ENCODE measurements around the gene ZNF3. TPM values are rescaled to one million over a fixed set of nuclear protein-coding genes. Genes with fewer than 3 reads are reported as not detected.
A peak's percentile ranks its signal among the peaks of the same experiment; 100 is the strongest.

Gene ZNF3
- total RNA-seq, 1 experiment from 2014 or later, result 32.9 TPM

GRCh38 chr7:100095704-100096103 lies 14.2 kb upstream of the ZNF3 start:
- CTCF ChIA-PET, result no interaction called here
- TF ChIP-seq TCF7L2 (IDR thresholded peaks at IDR 0.05; ENCODE audit: low read depth, low read length), result no peak
- no peak for TF ChIP-seq SIN3A (IDR thresholded peaks at IDR 0.05; ENCODE audit: borderline replicate concordance, insufficient read depth, low read depth, low read length)
- TF ChIP-seq POLR2AphosphoS5 (IDR thresholded peaks at IDR 0.05; ENCODE audit: low read depth, low read length), result no peak
- TF ChIP-seq CTCF (IDR thresholded peaks at IDR 0.05), result no peak
- TF ChIP-seq REST (IDR thresholded peaks at IDR 0.05; ENCODE audit: insufficient read depth in 1 of 2, low read depth in 2 of 2, low read length in 1 of 2), result no peak
- intact Hi-C loops (cut with micrococcal nuclease; ENCODE audit: unreplicated experiment), result no loop called here
- no peak for ATAC-seq
- POLR2A ChIA-PET, result no interaction called here
- H3K4me3 ChIP-seq (ENCODE audit: low read depth in 2 of 2, low read length in 2 of 2), result no peak overlapping the region
- no peaks in the 10 kb centered on the region for H3K27me3 ChIP-seq (ENCODE audit: control insufficient read depth, insufficient read depth, low read length)
- H3K27ac ChIP-seq (ENCODE audit: low read length), result peak overlapping the region; percentile 36; the same call in 1 of the 2 replicates
- peaks cover 53% of the 10 kb centered on the region for H3K36me3 ChIP-seq (ENCODE audit: control insufficient read depth, insufficient read depth, low read length)
- no peak for DNase-seq (ENCODE audit: low read depth, low spot score)
- in situ Hi-C loops (cut with HindIII; ENCODE audit: low pct_unique_long_range_greater_than_20kb, low sequenced_read_pairs), result no loop called here
- H3K4me1 ChIP-seq (ENCODE audit: control insufficient read depth, insufficient read depth, low read length), result peaks cover 25% of the 10 kb centered on the region
- no TSS peak for BruUV-seq (replicated peaks)
- no peaks in the 10 kb centered on the region for H3K9me3 ChIP-seq (ENCODE audit: control insufficient read depth, insufficient read depth, low read depth, low read length)

DNA sequence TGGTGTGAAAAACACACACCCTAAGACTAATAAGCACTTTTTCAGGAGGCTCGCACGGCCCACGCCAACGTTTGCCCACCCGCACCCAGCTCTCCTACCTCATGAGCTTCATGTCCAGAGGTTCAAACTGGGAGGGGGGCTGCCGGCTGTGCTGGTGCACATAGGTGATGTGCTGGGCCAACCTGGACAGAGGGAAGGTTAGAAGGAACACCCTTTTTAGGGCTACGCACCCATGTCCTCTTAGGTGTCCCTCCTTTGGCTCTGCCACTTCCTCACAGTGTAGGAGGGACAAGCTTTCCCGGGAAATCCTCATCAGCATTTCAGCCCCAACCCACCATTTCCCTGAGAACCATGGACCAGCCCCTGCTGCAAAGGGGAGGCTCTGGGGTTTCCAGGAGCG lies 13.8 kb upstream of the ZNF3 start:
- Histone ChIP-seq H3K27ac (ENCODE audit: low read length) (peak overlapping the region; percentile 36; the same call in 1 of the 2 replicates), H3K27me3 (ENCODE audit: control insufficient read depth, insufficient read depth, low read length) (no peaks in the 10 kb centered on the region), H3K9me3 (ENCODE audit: control insufficient read depth, insufficient read depth, low read depth, low read length) (no peaks in the 10 kb centered on the region), H3K4me1 (ENCODE audit: control insufficient read depth, insufficient read depth, low read length) (peaks cover 28% of the 10 kb centered on the region), H3K4me3 (ENCODE audit: low read depth in 2 of 2, low read length in 2 of 2) (no peak overlapping the region), H3K36me3 (ENCODE audit: control insufficient read depth, insufficient read depth, low read length) (peaks cover 55% of the 10 kb centered on the region)
- in situ Hi-C loops (cut with HindIII; ENCODE audit: low pct_unique_long_range_greater_than_20kb, low sequenced_read_pairs), result no loop called here
- ChIA-PET CTCF (no interaction called here), POLR2A (no interaction called here)
- no peak for DNase-seq (ENCODE audit: low read depth, low spot score)
- no TSS peak for BruUV-seq (replicated peaks)
- TF ChIP-seq CTCF (IDR thresholded peaks at IDR 0.05), result no peak
- TF ChIP-seq SIN3A (IDR thresholded peaks at IDR 0.05; ENCODE audit: borderline replicate concordance, insufficient read depth, low read depth, low read length), result no peak
- no peak for TF ChIP-seq POLR2AphosphoS5 (IDR thresholded peaks at IDR 0.05; ENCODE audit: low read depth, low read length)
- TF ChIP-seq TCF7L2 (IDR thresholded peaks at IDR 0.05; ENCODE audit: low read depth, low read length), result no peak
- TF ChIP-seq REST (IDR thresholded peaks at IDR 0.05; ENCODE audit: insufficient read depth in 1 of 2, low read depth in 2 of 2, low read length in 1 of 2), result no peak
- intact Hi-C loops (cut with micrococcal nuclease; ENCODE audit: unreplicated experiment), result no loop called here
- no peak for ATAC-seq

Data from Panc1 (cell line).